ENCODE data around the gene CRYBB2. TPM values are rescaled to one million over a fixed set of nuclear protein-coding genes. Genes with fewer than 3 reads are reported as not detected.

The CRYBB2 gene
- total RNA-seq, 2 donors from 2014 or later, result 0.54 TPM; not detected in 1

GRCh38 chr22:25205847-25206246 is 13.6 kb upstream of the CRYBB2 start:
- Histone ChIP-seq H3K27ac (no peak overlapping the region), H3K4me3 (no peak overlapping the region), H3K9me3 (no peaks in the 10 kb centered on the region), H3K27me3 (replicated peaks; ENCODE audit: insufficient read depth) (no peaks in the 10 kb centered on the region), H3K4me1 (ENCODE audit: control insufficient read depth in 1 of 2, low read depth in 2 of 2) (no peaks in the 10 kb centered on the region), H3K36me3 (no peaks in the 10 kb centered on the region)
- DNase-seq (ENCODE audit: low spot score) (no peak), ATAC-seq (ENCODE audit: insufficient number of reproducible peaks, low FRiP score, low read depth) (no peak)
- no peak for TF ChIP-seq CTCF (IDR thresholded peaks at IDR 0.05)

GRCh38 chr22:25206998-25207397 is 12.4 kb upstream of the CRYBB2 start:
- H3K27ac ChIP-seq, result no peak overlapping the region
- H3K4me1 ChIP-seq (ENCODE audit: control insufficient read depth in 1 of 2, low read depth in 2 of 2), result no peaks in the 10 kb centered on the region
- no peaks in the 10 kb centered on the region for H3K36me3 ChIP-seq
- DNase-seq (ENCODE audit: low spot score) (no peak), ATAC-seq (ENCODE audit: insufficient number of reproducible peaks, low FRiP score, low read depth) (no peak)
- H3K9me3 ChIP-seq, result no peaks in the 10 kb centered on the region
- H3K4me3 ChIP-seq, result no peak overlapping the region
- no peaks in the 10 kb centered on the region for H3K27me3 ChIP-seq (replicated peaks; ENCODE audit: insufficient read depth)
- no peak for TF ChIP-seq CTCF (IDR thresholded peaks at IDR 0.05)

GRCh38 chr22:25207553-25208157 is 11.8 kb upstream of the CRYBB2 start:
- TF ChIP-seq CTCF (IDR thresholded peaks at IDR 0.05), result no peak
- no peaks in the 10 kb centered on the region for H3K9me3 ChIP-seq
- H3K36me3 ChIP-seq, result no peaks in the 10 kb centered on the region
- H3K27ac ChIP-seq, result no peak overlapping the region
- H3K4me3 ChIP-seq, result no peak overlapping the region
- no peaks in the 10 kb centered on the region for H3K27me3 ChIP-seq (replicated peaks; ENCODE audit: insufficient read depth)
- no peaks in the 10 kb centered on the region for H3K4me1 ChIP-seq (ENCODE audit: control insufficient read depth in 1 of 2, low read depth in 2 of 2)
- DNase-seq (ENCODE audit: low spot score) (no peak), ATAC-seq (ENCODE audit: insufficient number of reproducible peaks, low FRiP score, low read depth) (no peak)

GRCh38 chr22:25208328-25208727 is 11.1 kb upstream of the CRYBB2 start:
- DNase-seq (ENCODE audit: low spot score) (no peak), ATAC-seq (ENCODE audit: insufficient number of reproducible peaks, low FRiP score, low read depth) (no peak)
- no peak overlapping the region for H3K4me3 ChIP-seq
- H3K36me3 ChIP-seq, result no peaks in the 10 kb centered on the region
- H3K4me1 ChIP-seq (ENCODE audit: control insufficient read depth in 1 of 2, low read depth in 2 of 2), result no peaks in the 10 kb centered on the region
- H3K27ac ChIP-seq, result no peak overlapping the region
- H3K9me3 ChIP-seq, result no peaks in the 10 kb centered on the region
- no peaks in the 10 kb centered on the region for H3K27me3 ChIP-seq (replicated peaks; ENCODE audit: insufficient read depth)
- no peak for TF ChIP-seq CTCF (IDR thresholded peaks at IDR 0.05)

GRCh38 chr22:25208743-25209505 is 10.5 kb upstream of the CRYBB2 start:
- DNase-seq (ENCODE audit: low spot score) (no peak), ATAC-seq (ENCODE audit: insufficient number of reproducible peaks, low FRiP score, low read depth) (no peak)
- no peak for TF ChIP-seq CTCF (IDR thresholded peaks at IDR 0.05)
- Histone ChIP-seq H3K27ac (no peak overlapping the region), H3K4me3 (no peak overlapping the region), H3K27me3 (replicated peaks; ENCODE audit: insufficient read depth) (no peaks in the 10 kb centered on the region), H3K9me3 (no peaks in the 10 kb centered on the region), H3K36me3 (no peaks in the 10 kb centered on the region), H3K4me1 (ENCODE audit: control insufficient read depth in 1 of 2, low read depth in 2 of 2) (no peaks in the 10 kb centered on the region)
